H9 (cell line): Measurements from ENCODE around the gene TREML1. TPM values are rescaled to one million over a fixed set of nuclear protein-coding genes. Genes with fewer than 3 reads are reported as not detected.

Experiments
- DNase-seq: peaks from one replicate; pipeline ENCODE4 v3.0.0-alpha.2; 2017
- H2AFZ ChIP-seq: one replicate; pipeline ENCODE4 v1.6.1; 2013; ENCODE audit warnings: mild to moderate bottlenecking, low read length, control low read depth, moderate library complexity
- H2AK5ac ChIP-seq: 2 replicates; pipeline ENCODE4 v1.6.1; 2013; ENCODE audit warnings: low read length, control low read depth, mixed read lengths; ENCODE audit not compliant: insufficient read length
- H2BK120ac ChIP-seq: one replicate; pipeline ENCODE4 v1.6.1; 2013; ENCODE audit warnings: low read depth, mild to moderate bottlenecking, low read length, control low read depth, inconsistent platforms; ENCODE audit not compliant: poor library complexity, severe bottlenecking
- H2BK12ac ChIP-seq: 2 replicates; pipeline ENCODE4 v1.6.1; 2013; ENCODE audit warnings: low read length, control low read depth, mixed read lengths, low read depth; ENCODE audit not compliant: insufficient read length
- H2BK15ac ChIP-seq: 2 replicates; pipeline ENCODE4 v1.6.1; 2013; ENCODE audit warnings: low read depth, low read length, control low read depth
- H2BK20ac ChIP-seq: one replicate; pipeline ENCODE4 v1.6.1; 2013; ENCODE audit warnings: low read depth, mild to moderate bottlenecking, low read length, control low read depth, inconsistent platforms; ENCODE audit not compliant: poor library complexity, severe bottlenecking
- H2BK5ac ChIP-seq: 2 replicates; pipeline ENCODE4 v1.6.1; 2013; ENCODE audit warnings: low read length, control low read depth, mixed read lengths; ENCODE audit not compliant: insufficient read length
- H3K14ac ChIP-seq: 2 replicates; pipeline ENCODE4 v1.6.1; 2013; ENCODE audit warnings: low read length, control low read depth; ENCODE audit not compliant: insufficient read depth
- H3K18ac ChIP-seq: 2 replicates; pipeline ENCODE4 v1.6.1; 2013; ENCODE audit warnings: low read depth, mild to moderate bottlenecking, mixed read lengths, low read length, control low read depth; ENCODE audit not compliant: insufficient read length
- H3K23ac ChIP-seq: 2 replicates; pipeline ENCODE4 v1.6.1; 2013; ENCODE audit warnings: low read length, control low read depth, mixed read lengths, low read depth; ENCODE audit not compliant: insufficient read length
- H3K23me2 ChIP-seq: 2 replicates; pipeline ENCODE4 v1.6.1; 2013; ENCODE audit warnings: low read depth, mild to moderate bottlenecking, mixed read lengths, low read length, control low read depth; ENCODE audit not compliant: insufficient read length, poor library complexity, severe bottlenecking
- H3K27ac ChIP-seq: 2 replicates; pipeline ENCODE4 v1.5.1; 2013; ENCODE audit warnings: low read length, control low read depth, mixed read lengths, low read depth; ENCODE audit not compliant: insufficient read length
- H3K27me3 ChIP-seq: 2 replicates; pipeline ENCODE4 v1.6.1; 2013; ENCODE audit warnings: low read length, control low read depth, inconsistent platforms; ENCODE audit not compliant: insufficient read depth
- H3K4ac ChIP-seq: 2 replicates; pipeline ENCODE4 v1.6.1; 2013; ENCODE audit warnings: low read depth, mild to moderate bottlenecking, control low read depth, inconsistent platforms, low read length, moderate library complexity
- H3K4me1 ChIP-seq: 2 replicates; pipeline ENCODE4 v1.6.1; 2013; ENCODE audit warnings: low read length, control low read depth, inconsistent platforms; ENCODE audit not compliant: insufficient read depth
- H3K4me2 ChIP-seq: 2 replicates; pipeline ENCODE4 v1.6.1; 2013; ENCODE audit warnings: low read length, control low read depth, mixed read lengths; ENCODE audit not compliant: insufficient read length, insufficient read depth
- H3K56ac ChIP-seq: 2 replicates; pipeline ENCODE4 v1.6.1; 2013; ENCODE audit warnings: low read depth, mild to moderate bottlenecking, mixed read lengths, low read length, control low read depth; ENCODE audit not compliant: insufficient read length
- H3K79me1 ChIP-seq: 2 replicates; pipeline ENCODE4 v1.6.1; 2013; ENCODE audit warnings: low read depth, mild to moderate bottlenecking, moderate library complexity, low read length, control low read depth, inconsistent platforms; ENCODE audit not compliant: insufficient read depth, poor library complexity, severe bottlenecking
- H3K79me2 ChIP-seq: 2 replicates; pipeline ENCODE4 v1.6.1; 2013; ENCODE audit warnings: low read length, control low read depth, inconsistent platforms; ENCODE audit not compliant: insufficient read depth
- H3K9ac ChIP-seq: 2 replicates; pipeline ENCODE4 v1.6.1; 2013; ENCODE audit warnings: low read length, control low read depth, mixed read lengths; ENCODE audit not compliant: insufficient read length; ENCODE audit errors: extremely low read depth
- H3K9me3 ChIP-seq: one replicate; pipeline ENCODE4 v1.6.1; 2013; ENCODE audit warnings: low read depth, low read length, inconsistent platforms; ENCODE audit not compliant: control insufficient read depth
- H3T11ph ChIP-seq: one replicate; pipeline ENCODE4 v1.6.1; 2013; ENCODE audit warnings: mild to moderate bottlenecking, low read length, control low read depth, inconsistent platforms
- H4K20me1 ChIP-seq: one replicate; pipeline ENCODE4 v1.6.1; 2013; ENCODE audit not compliant: control insufficient read depth, insufficient read length, insufficient read depth
- H4K5ac ChIP-seq: 2 replicates; pipeline ENCODE4 v1.6.1; 2013; ENCODE audit warnings: low read depth, mild to moderate bottlenecking, mixed read lengths, low read length, control low read depth; ENCODE audit not compliant: insufficient read length
- H4K8ac ChIP-seq: replicated peaks from 2 replicates; pipeline ENCODE4 v1.6.1; 2013; ENCODE audit warnings: low read length, control low read depth, mixed read lengths, low read depth; ENCODE audit not compliant: insufficient read length
- H4K91ac ChIP-seq: 2 replicates; pipeline ENCODE4 v1.6.1; 2013; ENCODE audit warnings: low read depth, mild to moderate bottlenecking, moderate library complexity, mixed read lengths, low read length, control low read depth; ENCODE audit not compliant: insufficient read length
- H3K27ac Mint-ChIP-seq, 3 experiments: 2 replicates in 2 of 3; 3 replicates in 1 of 3; pipeline ENCODE4 v1.8.0; 2020 to 2021; ENCODE audit warnings: mixed read lengths in 3 of 3, mild to moderate bottlenecking in 1 of 3, moderate library complexity in 1 of 3
- H3K27me3 Mint-ChIP-seq: 2 replicates; pipeline ENCODE4 v1.8.0; 2021; ENCODE audit warnings: low read depth, mild to moderate bottlenecking, moderate library complexity, mixed read lengths
- H3K36me3 Mint-ChIP-seq, 3 experiments: 2 replicates in 2 of 3; 3 replicates in 1 of 3; pipeline ENCODE4 v1.8.0; 2020 to 2021; ENCODE audit warnings: low read depth in 3 of 3, mixed read lengths in 3 of 3; ENCODE audit not compliant: insufficient read depth in 1 of 3
- H3K4me1 Mint-ChIP-seq, 2 experiments: 2 replicates each; pipeline ENCODE4 v1.8.0; 2020; ENCODE audit warnings: mixed read lengths in 2 of 2
- H3K4me3 Mint-ChIP-seq, 2 experiments: 2 replicates in 1 of 2; 3 replicates in 1 of 2; pipeline ENCODE4 v1.8.0; 2020 to 2021; ENCODE audit warnings: mild to moderate bottlenecking in 2 of 2, mixed read lengths in 2 of 2, moderate library complexity in 1 of 2
- H3K9me3 Mint-ChIP-seq, 2 experiments: 2 replicates in 1 of 2; 3 replicates in 1 of 2; pipeline ENCODE4 v1.8.0; 2020; ENCODE audit warnings: mild to moderate bottlenecking in 2 of 2, mixed read lengths in 2 of 2, moderate library complexity in 1 of 2
- CTCF ChIP-seq: fragments of 200-600 bp; sonication (generic); conservative IDR thresholded peaks from 3 replicates; pipeline ENCODE4 v1.8.0; 2021; ENCODE audit warnings: antibody characterized with exemption, mild to moderate bottlenecking
- WGBS: extraction: QIAGEN DNeasy Blood & Tissue Kit; methylation state at CpG from one replicate; pipeline ENCODE4 v1.1.7; 2013; ENCODE audit warnings: missing lambda C conversion rate, low lambda C conversion rate, mixed read lengths; ENCODE audit not compliant: insufficient read length; ENCODE audit errors: extremely low coverage; 5-methylcytosine and 5-hydroxymethylcytosine counted together
- total RNA-seq: library from RNA; stranded (reverse); gene quantifications from 2 replicates; pipeline ENCODE4 v1.2.1, GENCODE V29; 2021

The TREML1 gene
- total RNA-seq, 1 experiment from 2014 or later, result not detected

GRCh38 chr6:41160933-41161332 lies 6.8 kb upstream of the TREML1 start:
- Histone ChIP-seq H2BK20ac (no peak overlapping the region), H3K79me1 (no peaks in the 10 kb centered on the region), H4K5ac (no peak overlapping the region), H3K27me3 (no peaks in the 10 kb centered on the region; the same call in 1 of the 2 replicates), H4K8ac (no peak overlapping the region), H3K56ac (no peak overlapping the region), H3K23me2 (no peaks in the 10 kb centered on the region), H3K18ac (no peak overlapping the region), H2BK15ac (no peak overlapping the region), H2AK5ac (no peak overlapping the region), H3K79me2 (no peaks in the 10 kb centered on the region), H3K9ac (no peak overlapping the region), H4K20me1 (no peaks in the 10 kb centered on the region), H2BK120ac (no peak overlapping the region), H3K14ac (no peak overlapping the region), H3K4ac (no peak overlapping the region), H3K23ac (no peak overlapping the region), H2BK12ac (no peak overlapping the region), H2BK5ac (no peak overlapping the region), H3K4me2 (no peak overlapping the region), H4K91ac (no peak overlapping the region), H2AFZ (no peak overlapping the region), H3T11ph (no peak overlapping the region), H3K9me3 (no peaks in the 10 kb centered on the region), H3K27ac (no peak overlapping the region), H3K4me1 (no peaks in the 10 kb centered on the region)
- Mint-ChIP-seq H3K36me3 (no peaks in the 10 kb centered on the region), H3K27me3 (peaks cover 3% of the 10 kb centered on the region), H3K4me1 (peaks cover 2 to 7% of the 10 kb centered on the region in 2 experiments; a peak in 2 of 4 replicates), H3K27ac (no peak overlapping the region), H3K9me3 (no peaks in the 10 kb centered on the region), H3K4me3 (no peak overlapping the region)
- TF ChIP-seq CTCF, result no peak
- no CpG with 5 or more reads among the region's 3 CpGs for WGBS
- DNase-seq, result no peak
